HepG2 (cell line): ENCODE measurements around the gene HS3ST1. TPM values are rescaled to one million over a fixed set of nuclear protein-coding genes. Genes with fewer than 3 reads are reported as not detected.

Experiments
- ATAC-seq: fragments of 200-7000 bp; cut with Tn5 transposase; 3 replicates; pipeline ENCODE4 v1.9.1; 2020; ENCODE audit warnings: mild to moderate bottlenecking, moderate library complexity
- BruUV-seq: library from RNA; stranded (reverse); fragments of 400-500 nt; replicated peaks from 2 replicates; lab custom pipeline; 2021; lab: Mats Ljungman, UMichigan
- CTCF ChIA-PET: fragments of 300-600 bp; formaldehyde crosslinking; extraction: SDS; loops from one replicate; lab custom pipeline; 2021; ENCODE audit warnings: low total read pairs, inconsistent platforms, low intra/inter-chr PET ratio; lab: Yijun Ruan, JAX
- POLR2A ChIA-PET: fragments of 350-600 bp; sonication (Branson Sonifier 250); formaldehyde crosslinking; loops from one replicate; lab custom pipeline; 2020; ENCODE audit warnings: antibody characterized with exemption, inconsistent platforms; lab: Yijun Ruan, JAX
- DNase-seq: peaks from one replicate; pipeline ENCODE4 v3.0.0-alpha.2; 2015; ENCODE audit warnings: low spot score
- FAIRE-seq: peaks from 3 replicates; lab custom pipeline; 2011; peaks lifted over from hg19 to GRCh38; lab: Jason Lieb, UNC
- H2AFZ ChIP-seq: one replicate; pipeline ENCODE4 v1.6.1; 2011; ENCODE audit warnings: low read length, inconsistent platforms
- H3K27ac ChIP-seq: fragments of 300-600 bp; 3 replicates; pipeline ENCODE4 v1.8.0; 2011; ENCODE audit warnings: mixed run types, mild to moderate bottlenecking, mixed read lengths, low read length, inconsistent platforms; ENCODE audit not compliant: insufficient read depth; ENCODE audit errors: extremely low read length
- H3K27me3 ChIP-seq, 2 experiments: fragments of 200-600 bp in 1 of 2; 2 replicates in 1 of 2; 3 replicates in 1 of 2; pipeline versions ENCODE4 v1.6.0 to v1.8.0; 2011; ENCODE audit warnings: low read length in 2 of 2, mild to moderate bottlenecking in 2 of 2, moderate library complexity in 2 of 2, inconsistent platforms in 1 of 2; ENCODE audit not compliant: insufficient read depth in 2 of 2, control insufficient read depth in 1 of 2
- H3K36me3 ChIP-seq, 2 experiments: fragments of 200-600 bp in 1 of 2; replicated peaks in 1 of 2; 2 replicates in 1 of 2; 3 replicates in 1 of 2; pipeline versions ENCODE4 v1.5.1 to v1.8.0; 2011; ENCODE audit warnings: low read length in 2 of 2, inconsistent platforms in 1 of 2; ENCODE audit not compliant: insufficient read depth in 2 of 2, control insufficient read depth in 1 of 2
- H3K4me1 ChIP-seq: 2 replicates; pipeline ENCODE4 v1.5.1; 2012; ENCODE audit warnings: low read length, inconsistent platforms; ENCODE audit not compliant: insufficient read depth
- H3K4me2 ChIP-seq: 2 replicates; pipeline ENCODE4 v1.6.0; 2011; ENCODE audit warnings: low read depth, low read length, inconsistent platforms
- H3K4me3 ChIP-seq, 3 experiments: fragments of 200-600 bp in 1 of 3; sonication (generic), shearing (Covaris generic) in 1 of 3; replicated peaks in 1 of 3; 2 replicates each; pipeline ENCODE4 v1.5.1; 2011 to 2016; ENCODE audit warnings: low read length in 3 of 3, inconsistent platforms in 2 of 3, low read depth in 2 of 3, mild to moderate bottlenecking in 2 of 3, control low read depth in 1 of 3, mixed read lengths in 1 of 3; ENCODE audit not compliant: insufficient read depth in 1 of 3
- H3K79me2 ChIP-seq: one replicate; pipeline ENCODE4 v1.6.1; 2011; ENCODE audit warnings: low read length, inconsistent platforms; ENCODE audit not compliant: insufficient read depth
- H3K9ac ChIP-seq: 2 replicates; pipeline ENCODE4 v1.6.0; 2011; ENCODE audit warnings: mild to moderate bottlenecking, low read depth, low read length, inconsistent platforms; ENCODE audit not compliant: insufficient read depth
- H3K9me3 ChIP-seq: 2 replicates; pipeline ENCODE4 v1.5.1; 2012; ENCODE audit warnings: mild to moderate bottlenecking, low read length
- H4K20me1 ChIP-seq: 2 replicates; pipeline ENCODE4 v1.6.0; 2011; ENCODE audit warnings: inconsistent platforms, mild to moderate bottlenecking, low read length, moderate library complexity; ENCODE audit not compliant: insufficient read depth
- BRD4 ChIP-seq: sonication (generic); formaldehyde crosslinking; IDR thresholded peaks from 2 replicates; pipeline ENCODE4 v1.4.0; 2020; ENCODE audit warnings: missing genetic modification reagents
- CSRNP2 ChIP-seq: sonication (generic); formaldehyde crosslinking; conservative IDR thresholded peaks from 2 replicates; pipeline ENCODE4 v1.8.0; 2022; ENCODE audit warnings: low read depth, missing genetic modification reagents
- ERF ChIP-seq: IDR thresholded peaks from 2 replicates; pipeline ENCODE4 v1.6.1; 2018; ENCODE audit warnings: missing biosample characterization, missing genetic modification reagents
- HDAC1 ChIP-seq: sonication (generic); formaldehyde crosslinking; IDR thresholded peaks from 2 replicates; pipeline ENCODE4 v1.5.1; 2020; ENCODE audit warnings: mild to moderate bottlenecking, missing genetic modification reagents
- KAT7 ChIP-seq: IDR thresholded peaks from 2 replicates; pipeline ENCODE4 v1.6.1; 2018; ENCODE audit warnings: borderline replicate concordance, missing compliant biosample characterization
- LCORL ChIP-seq, 2 experiments: fragments of 450-650 bp in 1 of 2; sonication (generic) in 1 of 2; formaldehyde crosslinking in 1 of 2; IDR thresholded peaks; 2 replicates each; pipeline versions ENCODE4 v1.5.0 to v1.6.1; 2017 to 2020; ENCODE audit warnings: antibody characterized with exemption in 1 of 2, missing genetic modification reagents in 1 of 2
- NCOA1 ChIP-seq: sonication (generic); formaldehyde crosslinking; IDR thresholded peaks from 2 replicates; pipeline ENCODE4 v1.9.0; 2021; ENCODE audit warnings: missing genetic modification reagents
- RBM39 ChIP-seq: fragments of 200-400 bp; formaldehyde crosslinking; IDR thresholded peaks from one replicate; pipeline ENCODE4 v1.6.1; 2018; ENCODE audit warnings: antibody characterized with exemption, mild to moderate bottlenecking, low read depth, low read length; ENCODE audit not compliant: poor library complexity, severe bottlenecking
- ZBTB44 ChIP-seq: sonication (generic); formaldehyde crosslinking; IDR thresholded peaks from 2 replicates; pipeline ENCODE4 v1.4.0; 2020; ENCODE audit warnings: missing genetic modification reagents
- ZNF12 ChIP-seq: sonication (generic); formaldehyde crosslinking; IDR thresholded peaks from 2 replicates; pipeline ENCODE4 v1.5.0; 2020; ENCODE audit warnings: missing genetic modification reagents
- ZNF607 ChIP-seq: sonication (generic); formaldehyde crosslinking; IDR thresholded peaks from 2 replicates; pipeline ENCODE4 v1.5.1; 2020; ENCODE audit warnings: missing genetic modification reagents, mild to moderate bottlenecking, borderline replicate concordance
- ZNF678 ChIP-seq: sonication (generic); formaldehyde crosslinking; IDR thresholded peaks from 2 replicates; pipeline ENCODE4 v1.4.0; 2020; ENCODE audit warnings: mild to moderate bottlenecking, missing genetic modification reagents
- WGBS: methylation state at CpG from one replicate; pipeline ENCODE4 v1.1.6; 2017; ENCODE audit warnings: low lambda C conversion rate; 5-methylcytosine and 5-hydroxymethylcytosine counted together
- in situ Hi-C: cut with HindIII; loops from 2 replicates; pipeline ENCODE4 v1.10.0; 2017; ENCODE audit warnings: low pct_unique_long_range_greater_than_20kb; ENCODE audit not compliant: extremely low pct_ligation_motif_present
- intact Hi-C: fragments of 100-400 bp; cut with micrococcal nuclease; formaldehyde crosslinking; loops from one replicate; pipeline ENCODE4 v1.10.0; 2022; ENCODE audit not compliant: unreplicated experiment
- polyA plus RNA-seq, 8 experiments: library from polyadenylated mRNA; depleted of rRNA in 3 of 8; stranded (reverse) in 7 of 8; unstranded in 1 of 8; fragments of >200 nt; fragmentation: Illumina TruSeq in 4 of 8; extraction: Trizol in 4 of 8; gene quantifications; 2 replicates each; pipeline versions ENCODE4 v1.2.1 to v1.2.3, GENCODE V29; 2011 to 2016; ENCODE audit warnings: low read depth in 4 of 8, missing spikeins in 1 of 8, mixed read lengths in 1 of 8; ENCODE audit not compliant: insufficient read depth in 1 of 8
- total RNA-seq, 5 experiments: library from RNA; depleted of rRNA; stranded (reverse); fragments of >200 nt; fragmentation: Illumina TruSeq; extraction: Trizol; gene quantifications; 2 replicates each; pipeline ENCODE4 v1.2.3, GENCODE V29; 2016; ENCODE audit warnings: low read depth in 1 of 5

Gene HS3ST1
- total and polyA plus RNA-seq, 2 of the 13 experiments (the other 11 are each of a cell fraction or from before 2014, with no cell fraction given) = not detected

GRCh38 chr4:11416767-11417113, 12.0 kb downstream of the HS3ST1 start:
- H3K27me3 ChIP-seq = no peaks in the 10 kb centered on the region
- intact Hi-C loops = no loop called here
- no peaks in the 10 kb centered on the region for H3K79me2 ChIP-seq
- no peaks in the 10 kb centered on the region for H3K36me3 ChIP-seq
- no peak overlapping the region for H3K9ac ChIP-seq
- H3K4me2 ChIP-seq = no peak overlapping the region
- in situ Hi-C loops = loop anchor here (25.0 kb wide), 1 partner anchor 1254 kb away; no protein-coding TSS in a partner anchor
- ATAC-seq = no peak
- no peak overlapping the region for H3K4me3 ChIP-seq
- no peaks in the 10 kb centered on the region for H3K4me1 ChIP-seq
- no TSS peak for BruUV-seq
- CTCF ChIA-PET = no interaction called here
- TF ChIP-seq NCOA1 (CRISPR knock-in tag) (no peak), RBM39 (no peak), ZBTB44 (no peak), ERF (CRISPR knock-in tag) (no peak), ZNF12 (CRISPR knock-in tag) (no peak), ZNF678 (CRISPR knock-in tag) (no peak), CSRNP2 (CRISPR knock-in tag) (no peak), HDAC1 (CRISPR knock-in tag) (no peak), BRD4 (CRISPR knock-in tag) (no peak), LCORL (IDR thresholded peaks at IDR 0.05) (no peak), LCORL (CRISPR knock-in tag; IDR thresholded peaks at IDR 0.05) (no peak), KAT7 (CRISPR knock-in tag) (no peak), ZNF607 (CRISPR knock-in tag) (no peak)
- TF ChIP-seq, all 625 proteins: peak for 0
- no peaks in the 10 kb centered on the region for H3K9me3 ChIP-seq
- POLR2A ChIA-PET = no interaction called here
- no peaks in the 10 kb centered on the region for H4K20me1 ChIP-seq
- whole genome bisulfite sequencing = 73% methylated on average over 3 of the region's 3 CpGs
- no peak for FAIRE-seq
- DNase-seq = no peak
- no peak overlapping the region for H3K27ac ChIP-seq
- H2AFZ ChIP-seq = no peak overlapping the region
